HG03025 (cell line): ENCODE data around the gene DLG2.
"Not testable (repeated sequence)": the region's sequence is repeated elsewhere in the genome, so short reads cannot be mapped to it uniquely, and the experiment has no call there.

ENCODE experiments used
- ATAC-seq: cut with Tn5 transposase; IDR thresholded peaks from one replicate; pipeline ENCODE4 v1.9.1; 2021; ENCODE audit warnings: mild to moderate bottlenecking, moderate library complexity; ENCODE audit not compliant: unreplicated experiment, low FRiP score

Gene DLG2

GRCh38 chr11:83613767-83614121 is 2013.4 kb downstream of the DLG2 start:
- ATAC-seq = peak; percentile 40

GRCh38 chr11:83612891-83613766 is 2014.0 kb downstream of the DLG2 start:
- ATAC-seq = peak; percentile 89

- no peak for ATAC-seq
Measured at GRCh38 chr11:83611600-83611999, 2015.5 kb downstream of the DLG2 start.

GRCh38 chr11:83611031-83611430 is 2016.1 kb downstream of the DLG2 start:
- ATAC-seq = no peak

GRCh38 chr11:83609191-83609590 is 2018.0 kb downstream of the DLG2 start:
- ATAC-seq = no peak

- no peak for ATAC-seq
Measured at GRCh38 chr11:83608571-83608970, 2018.6 kb downstream of the DLG2 start.

GRCh38 chr11:83601914-83602527 is 2025.1 kb downstream of the DLG2 start:
- no peak for ATAC-seq

- ATAC-seq = no peak
Measured at GRCh38 chr11:83601201-83601913, 2025.8 kb downstream of the DLG2 start.

- ATAC-seq = no peak
Measured at GRCh38 chr11:83600661-83601060, 2026.5 kb downstream of the DLG2 start.

- no peak for ATAC-seq
Measured at GRCh38 chr11:83599066-83599465, 2028.1 kb downstream of the DLG2 start.

- not testable (repeated sequence) for ATAC-seq
Measured at GRCh38 chr11:83587797-83588196, 2039.3 kb downstream of the DLG2 start.

GRCh38 chr11:83583757-83584366 is 2043.3 kb downstream of the DLG2 start:
- peak; percentile 98 for ATAC-seq

- ATAC-seq = no peak
Measured at GRCh38 chr11:83574519-83574918, 2052.6 kb downstream of the DLG2 start.

GRCh38 chr11:83572581-83573496 is 2054.3 kb downstream of the DLG2 start:
- no peak for ATAC-seq

- no peak for ATAC-seq
Measured at GRCh38 chr11:83571302-83571701, 2055.8 kb downstream of the DLG2 start.

GRCh38 chr11:83569134-83569805 is 2057.9 kb downstream of the DLG2 start:
- ATAC-seq = no peak

- ATAC-seq = no peak
Measured at GRCh38 chr11:83568516-83568915, 2058.6 kb downstream of the DLG2 start.

GRCh38 chr11:83566950-83567349 is 2060.2 kb downstream of the DLG2 start:
- ATAC-seq = no peak

GRCh38 chr11:83564870-83565269 is 2062.3 kb downstream of the DLG2 start:
- no peak for ATAC-seq
